Measurements from ENCODE around the gene FBF1. TPM values are rescaled to one million over a fixed set of nuclear protein-coding genes. Genes with fewer than 3 reads are reported as not detected.

FBF1 gene
- total RNA-seq, 1 experiment from 2014 or later: 17.9 TPM

DNA sequence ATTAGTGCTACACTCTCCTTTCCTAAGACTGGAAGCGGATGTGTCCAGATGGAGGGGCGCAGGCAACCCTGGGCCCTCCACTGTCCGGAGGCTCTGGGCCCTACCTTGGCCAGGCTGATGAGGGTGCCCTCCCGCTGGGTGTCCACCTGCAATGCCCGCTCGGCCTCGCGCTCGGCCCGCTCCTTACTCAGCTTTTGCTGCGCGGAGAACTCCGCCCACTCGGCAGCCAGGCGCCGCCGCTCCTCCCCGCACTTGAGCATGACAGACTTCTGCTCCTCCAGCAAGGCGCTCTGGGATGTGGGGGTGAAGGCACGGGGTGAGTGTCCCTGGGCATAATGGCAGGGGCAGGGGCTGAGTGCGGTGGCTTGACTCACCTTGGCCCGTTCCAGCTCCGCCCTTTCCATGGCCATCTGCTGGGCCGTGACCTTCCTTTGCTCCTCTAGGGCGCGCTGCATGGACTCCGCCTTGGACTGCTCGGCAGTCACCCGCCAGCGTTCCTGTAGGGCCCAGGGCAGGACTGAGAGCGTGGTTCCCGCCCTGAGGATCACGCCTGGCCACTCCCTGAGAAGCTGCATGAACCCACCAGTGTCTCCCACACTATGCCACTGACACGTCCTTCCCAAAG lies 26.1 kb downstream of the FBF1 start:
- H3K36me3 ChIP-seq (replicated peaks; ENCODE audit: control insufficient read depth, insufficient read depth, low read length): peaks cover 3% of the 10 kb centered on the region
- peak; percentile 84 for DNase-seq
- no peak overlapping the region for H3K4me3 ChIP-seq (ENCODE audit: insufficient read depth, low read depth, low read length)
- no peaks in the 10 kb centered on the region for H3K27me3 ChIP-seq (ENCODE audit: control insufficient read depth, insufficient read depth, low read length)

DNA sequence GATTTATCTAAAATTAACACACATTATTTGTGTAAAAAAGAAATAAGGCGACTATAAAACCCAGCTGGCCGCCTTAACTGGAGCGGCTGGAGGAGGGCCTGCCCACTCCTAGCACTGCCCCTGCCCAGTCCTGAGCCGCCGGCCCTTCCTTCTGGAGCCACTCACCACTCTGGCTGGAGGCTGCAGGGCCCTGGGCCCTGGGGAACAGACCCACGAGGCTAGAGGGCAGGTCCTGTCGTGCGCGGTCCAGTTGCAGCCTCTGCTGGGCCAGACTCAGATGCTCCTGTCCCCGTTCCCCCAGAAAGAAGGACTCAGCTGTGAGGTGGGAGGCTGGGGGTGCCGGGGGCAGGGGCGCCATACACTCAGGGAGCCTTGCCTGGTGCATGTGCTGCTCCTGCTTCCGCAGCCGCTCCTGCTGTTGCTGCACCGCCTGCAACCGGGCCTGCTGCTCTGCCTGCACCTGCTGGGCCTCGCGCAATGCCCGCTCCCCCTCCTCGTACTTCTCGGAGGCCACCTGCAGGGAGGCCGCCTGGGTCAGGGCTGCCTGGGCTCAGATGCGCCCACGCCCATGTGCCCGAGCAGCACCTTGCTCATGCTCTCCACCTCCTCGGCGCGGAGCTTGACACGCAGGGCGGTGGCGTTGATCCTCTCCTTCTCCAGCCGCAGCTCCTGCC lies 27.2 kb downstream of the FBF1 start:
- peak; percentile 54 for DNase-seq
- Histone ChIP-seq H3K4me3 (ENCODE audit: insufficient read depth, low read depth, low read length) (no peak overlapping the region), H3K36me3 (replicated peaks; ENCODE audit: control insufficient read depth, insufficient read depth, low read length) (peaks cover 2% of the 10 kb centered on the region), H3K27me3 (ENCODE audit: control insufficient read depth, insufficient read depth, low read length) (no peaks in the 10 kb centered on the region)

DNA sequence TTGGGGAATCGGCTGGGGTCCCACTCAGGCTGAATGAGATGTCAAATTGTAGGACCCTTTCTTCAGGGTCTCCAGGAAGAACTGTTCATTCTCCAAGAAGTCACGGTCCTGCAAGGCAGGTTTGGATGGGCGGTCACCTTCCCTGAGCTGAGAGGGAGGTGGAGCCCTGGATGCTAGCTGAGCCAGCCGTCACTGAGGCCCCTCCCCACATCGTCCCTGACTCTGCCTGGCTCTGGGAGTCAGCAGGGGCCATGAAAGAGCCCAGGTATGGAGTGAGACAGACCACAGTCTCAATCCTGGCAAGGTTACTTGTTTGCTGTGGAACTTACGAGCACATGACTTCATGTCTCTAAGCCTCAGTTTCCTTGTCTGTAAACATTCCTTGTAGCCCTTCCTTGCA lies 30.1 kb downstream of the FBF1 start:
- no peak overlapping the region for H3K4me3 ChIP-seq (ENCODE audit: insufficient read depth, low read depth, low read length)
- peaks cover 2% of the 10 kb centered on the region for H3K36me3 ChIP-seq (replicated peaks; ENCODE audit: control insufficient read depth, insufficient read depth, low read length)
- H3K27me3 ChIP-seq (ENCODE audit: control insufficient read depth, insufficient read depth, low read length): no peaks in the 10 kb centered on the region
- DNase-seq: peak; percentile 76

DNA sequence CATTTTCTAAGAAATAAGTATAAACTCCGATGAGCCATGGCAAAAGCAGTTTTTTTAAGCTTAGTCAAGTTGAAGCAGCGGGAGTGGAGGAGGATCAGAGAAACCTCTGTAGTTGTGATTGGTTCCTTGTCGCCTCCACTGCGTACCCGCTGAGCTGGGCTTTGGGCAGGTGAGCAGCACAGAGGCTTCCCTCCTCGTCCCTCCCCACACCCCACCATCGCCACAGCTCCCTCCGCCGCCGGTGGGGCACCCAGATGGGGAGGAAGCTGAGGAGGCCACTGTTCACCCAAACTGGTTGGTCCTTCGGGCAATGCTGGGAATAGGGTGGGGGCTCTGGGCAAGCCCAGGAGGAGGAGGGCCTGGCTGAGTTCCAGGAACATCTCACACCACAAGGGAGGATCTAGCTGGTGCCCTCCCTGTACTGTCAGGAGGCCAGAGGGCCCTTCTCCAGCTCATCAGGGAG lies 31.0 kb downstream of the FBF1 start:
- DNase-seq: no peak
- Histone ChIP-seq H3K27me3 (ENCODE audit: control insufficient read depth, insufficient read depth, low read length) (no peaks in the 10 kb centered on the region), H3K36me3 (replicated peaks; ENCODE audit: control insufficient read depth, insufficient read depth, low read length) (peaks cover 2% of the 10 kb centered on the region), H3K4me3 (ENCODE audit: insufficient read depth, low read depth, low read length) (no peak overlapping the region)

DNA sequence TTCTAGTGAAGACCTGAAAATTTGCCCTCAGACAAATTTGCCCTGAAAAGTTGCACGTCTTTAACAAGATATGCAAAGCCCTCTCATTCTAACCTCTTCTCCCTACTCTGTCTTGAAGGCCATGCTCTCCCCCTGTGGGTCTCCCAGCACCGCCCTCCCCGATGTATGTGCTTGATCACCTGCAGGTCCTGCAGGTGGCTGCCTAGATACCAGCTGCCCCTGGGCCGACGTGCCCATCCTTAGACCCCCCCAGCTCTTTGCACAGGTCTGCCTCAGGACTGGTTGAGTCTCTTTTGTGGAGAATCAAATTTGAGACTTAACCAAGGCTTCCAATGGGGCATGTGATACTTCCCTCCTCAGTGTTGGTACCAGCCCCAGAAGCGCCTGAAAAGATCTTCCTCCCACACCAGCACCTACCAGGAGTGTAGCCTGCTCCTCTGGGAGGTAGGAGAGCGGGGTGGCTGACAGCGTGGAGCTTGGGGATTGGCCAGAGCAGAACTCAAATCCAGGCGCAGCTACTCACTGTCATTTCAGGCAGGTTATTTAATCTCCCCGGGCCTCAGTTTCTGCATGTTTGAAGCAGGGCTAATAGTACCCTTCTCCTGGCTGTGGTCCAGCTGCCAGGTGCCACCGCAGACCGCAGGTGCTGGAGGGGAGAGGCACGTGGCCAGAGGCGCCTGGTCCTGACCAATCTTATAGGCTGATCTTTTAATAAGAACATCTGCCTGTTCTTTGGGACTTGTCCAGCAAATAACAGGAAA lies 31.6 kb downstream of the FBF1 start:
- Histone ChIP-seq H3K4me3 (ENCODE audit: insufficient read depth, low read depth, low read length) (no peak overlapping the region), H3K36me3 (replicated peaks; ENCODE audit: control insufficient read depth, insufficient read depth, low read length) (peaks cover 2% of the 10 kb centered on the region), H3K27me3 (ENCODE audit: control insufficient read depth, insufficient read depth, low read length) (no peaks in the 10 kb centered on the region)
- DNase-seq: no peak

DNA sequence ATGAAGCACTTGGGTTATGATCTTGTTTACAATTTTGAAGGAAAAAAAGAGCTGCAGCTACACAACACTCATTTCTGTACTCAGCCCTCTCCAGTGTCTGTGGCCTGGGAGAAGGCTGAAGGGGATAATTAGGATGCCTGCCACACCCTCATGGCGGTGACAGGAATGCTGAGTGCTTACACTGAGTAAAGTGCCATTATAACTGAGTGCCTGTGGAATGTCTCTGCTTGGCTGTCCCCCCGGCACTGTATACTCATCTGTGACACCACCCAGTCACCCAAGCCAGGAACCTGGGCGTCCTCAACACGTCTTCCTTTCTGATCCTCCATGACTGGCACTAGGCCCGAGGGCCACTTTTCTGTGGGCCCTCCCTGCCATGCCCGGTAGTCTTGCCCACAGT lies 32.6 kb downstream of the FBF1 start:
- Histone ChIP-seq H3K27me3 (ENCODE audit: control insufficient read depth, insufficient read depth, low read length) (no peaks in the 10 kb centered on the region), H3K36me3 (replicated peaks; ENCODE audit: control insufficient read depth, insufficient read depth, low read length) (peaks cover 2% of the 10 kb centered on the region)
- no peak for DNase-seq

DNA sequence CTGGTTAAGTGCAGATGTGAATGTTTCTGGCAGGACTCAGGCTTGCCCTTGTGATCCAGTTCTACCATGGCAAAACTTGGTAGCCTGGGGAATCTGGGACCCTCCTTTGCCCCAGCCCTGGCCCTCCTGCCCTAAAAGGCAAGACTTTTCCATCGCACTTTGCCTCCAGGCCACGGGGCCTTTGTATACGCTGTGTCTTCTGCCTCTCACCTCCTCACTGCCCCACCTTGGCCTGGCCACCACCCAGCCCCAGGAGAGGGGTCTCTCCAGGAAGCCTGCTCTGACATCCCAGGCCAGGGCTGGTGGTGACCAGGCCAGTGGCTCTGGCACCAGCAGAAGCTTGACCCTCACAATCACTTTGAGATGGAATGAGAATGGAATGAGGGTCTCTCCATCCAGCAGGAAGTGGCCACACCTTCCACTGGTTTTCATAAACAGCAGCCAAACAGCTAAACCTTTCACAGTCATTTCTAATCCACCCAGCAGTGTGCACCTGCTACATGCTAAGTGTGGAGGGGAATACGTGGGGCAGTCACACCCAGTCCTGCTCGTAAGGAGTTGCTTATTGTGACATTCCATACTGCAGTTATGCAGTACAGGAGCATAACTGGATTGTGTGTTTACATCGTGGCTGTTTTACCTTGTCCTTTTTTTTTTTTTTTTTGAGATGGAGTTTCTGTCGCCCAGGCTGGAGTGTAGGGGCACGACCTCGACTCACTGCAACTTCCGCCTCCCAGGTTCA lies 34.5 kb downstream of the FBF1 start:
- Histone ChIP-seq H3K36me3 (replicated peaks; ENCODE audit: control insufficient read depth, insufficient read depth, low read length) (peaks cover 8% of the 10 kb centered on the region), H3K4me3 (ENCODE audit: insufficient read depth, low read depth, low read length) (no peak overlapping the region), H3K27me3 (ENCODE audit: control insufficient read depth, insufficient read depth, low read length) (no peaks in the 10 kb centered on the region)
- no peak for DNase-seq

More for the DNA sequence above, 32.6 kb downstream of the FBF1 start:
- no peak overlapping the region for H3K4me3 ChIP-seq (ENCODE audit: insufficient read depth, low read depth, low read length)

DNA sequence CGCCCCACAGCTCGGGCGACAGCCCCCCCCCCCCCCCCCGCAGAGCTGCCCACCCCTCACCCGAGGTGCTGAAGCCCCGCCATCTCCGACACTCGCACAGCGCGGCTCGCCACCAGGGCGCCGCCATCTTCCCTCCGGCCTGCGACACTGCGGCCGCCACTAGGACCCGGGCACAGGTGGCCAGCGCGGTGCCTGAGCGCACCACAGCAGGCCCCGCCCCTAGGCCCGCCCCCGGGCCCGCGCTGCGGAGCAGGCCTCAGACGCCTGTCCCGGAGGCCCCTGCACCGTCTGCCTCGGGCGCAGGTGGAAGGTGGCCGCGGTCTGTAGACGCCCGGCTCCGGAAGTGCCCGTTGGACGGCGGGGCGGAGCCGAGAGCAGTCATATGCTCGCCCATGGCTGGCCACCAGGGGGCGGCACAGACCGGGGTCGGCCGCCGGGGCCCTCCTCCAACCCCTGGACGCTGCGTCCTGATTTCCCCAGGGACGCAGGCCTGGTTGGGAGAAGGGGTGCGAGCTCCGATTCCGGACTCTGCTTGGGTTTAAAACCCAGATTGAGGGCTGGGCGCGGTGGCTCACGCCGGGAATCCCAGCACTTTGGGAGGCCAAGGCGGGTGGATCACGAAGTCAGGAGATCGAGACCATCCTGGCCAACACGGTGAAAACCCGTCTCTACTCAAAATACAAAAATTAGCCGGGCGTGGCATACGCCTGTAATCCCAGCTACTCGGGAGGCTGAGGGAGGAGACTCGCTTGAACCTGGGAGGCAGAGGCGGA lies 35.9 kb downstream of the FBF1 start, which contains the start of gene MRPL38:
MRPL38 (minus strand) TSS at position 136 of the 773 bp plus-strand sequence; CDS start at position 127, 9 bp downstream.
- Histone ChIP-seq H3K4me3 (ENCODE audit: insufficient read depth, low read depth, low read length) (peak within 1 kb of the TSS; percentile 84), H3K36me3 (replicated peaks; ENCODE audit: control insufficient read depth, insufficient read depth, low read length) (peaks cover 14% of the 10 kb centered on the region), H3K27me3 (ENCODE audit: control insufficient read depth, insufficient read depth, low read length) (no peaks in the 10 kb centered on the region)
- peak; percentile 99 for DNase-seq

DNA sequence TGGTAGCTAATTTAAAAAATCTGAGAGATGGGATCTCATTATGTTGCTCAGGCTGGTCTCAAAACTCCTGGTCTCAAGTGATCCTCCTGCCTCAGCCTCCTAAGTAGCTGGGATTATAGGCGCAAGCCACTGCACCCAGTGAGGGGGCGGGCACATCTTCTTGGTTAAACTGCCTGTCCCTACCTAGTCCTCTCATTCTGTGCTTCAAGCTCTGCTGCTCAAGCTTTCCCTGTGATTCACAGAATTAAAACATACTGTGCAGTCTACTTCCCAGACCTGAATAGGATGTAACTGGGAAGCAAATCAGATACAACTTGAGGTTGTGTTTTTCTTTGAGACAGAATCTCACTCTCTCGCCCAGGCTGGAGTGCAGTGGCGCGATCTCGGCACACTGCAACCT lies 38.4 kb downstream of the FBF1 start:
- DNase-seq: no peak
- Histone ChIP-seq H3K4me3 (ENCODE audit: insufficient read depth, low read depth, low read length) (no peak overlapping the region), H3K27me3 (ENCODE audit: control insufficient read depth, insufficient read depth, low read length) (no peaks in the 10 kb centered on the region), H3K36me3 (replicated peaks; ENCODE audit: control insufficient read depth, insufficient read depth, low read length) (peaks cover 23% of the 10 kb centered on the region)

DNA sequence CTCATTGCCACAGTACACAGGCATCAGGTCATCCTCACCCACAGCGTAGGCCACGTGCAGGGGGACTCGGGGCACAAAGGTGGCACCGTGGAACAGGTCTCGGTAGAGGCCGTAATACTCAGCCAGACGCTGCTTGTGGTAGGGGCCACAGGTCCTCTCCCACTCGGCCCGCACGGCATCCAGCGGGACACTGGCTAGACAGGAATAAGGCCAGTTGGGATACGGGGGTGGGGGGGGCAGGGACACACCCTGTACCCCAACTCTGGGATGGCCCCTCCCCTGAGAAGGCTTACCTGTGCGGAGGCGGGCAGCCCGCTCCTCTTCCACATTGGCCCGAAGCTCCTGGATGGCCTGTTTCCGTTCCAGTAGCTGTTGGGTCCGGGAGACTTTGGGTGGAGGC lies 39.1 kb downstream of the FBF1 start:
- H3K36me3 ChIP-seq (replicated peaks; ENCODE audit: control insufficient read depth, insufficient read depth, low read length): peaks cover 23% of the 10 kb centered on the region
- no peaks in the 10 kb centered on the region for H3K27me3 ChIP-seq (ENCODE audit: control insufficient read depth, insufficient read depth, low read length)
- H3K4me3 ChIP-seq (ENCODE audit: insufficient read depth, low read depth, low read length): no peak overlapping the region
- no peak for DNase-seq

DNA sequence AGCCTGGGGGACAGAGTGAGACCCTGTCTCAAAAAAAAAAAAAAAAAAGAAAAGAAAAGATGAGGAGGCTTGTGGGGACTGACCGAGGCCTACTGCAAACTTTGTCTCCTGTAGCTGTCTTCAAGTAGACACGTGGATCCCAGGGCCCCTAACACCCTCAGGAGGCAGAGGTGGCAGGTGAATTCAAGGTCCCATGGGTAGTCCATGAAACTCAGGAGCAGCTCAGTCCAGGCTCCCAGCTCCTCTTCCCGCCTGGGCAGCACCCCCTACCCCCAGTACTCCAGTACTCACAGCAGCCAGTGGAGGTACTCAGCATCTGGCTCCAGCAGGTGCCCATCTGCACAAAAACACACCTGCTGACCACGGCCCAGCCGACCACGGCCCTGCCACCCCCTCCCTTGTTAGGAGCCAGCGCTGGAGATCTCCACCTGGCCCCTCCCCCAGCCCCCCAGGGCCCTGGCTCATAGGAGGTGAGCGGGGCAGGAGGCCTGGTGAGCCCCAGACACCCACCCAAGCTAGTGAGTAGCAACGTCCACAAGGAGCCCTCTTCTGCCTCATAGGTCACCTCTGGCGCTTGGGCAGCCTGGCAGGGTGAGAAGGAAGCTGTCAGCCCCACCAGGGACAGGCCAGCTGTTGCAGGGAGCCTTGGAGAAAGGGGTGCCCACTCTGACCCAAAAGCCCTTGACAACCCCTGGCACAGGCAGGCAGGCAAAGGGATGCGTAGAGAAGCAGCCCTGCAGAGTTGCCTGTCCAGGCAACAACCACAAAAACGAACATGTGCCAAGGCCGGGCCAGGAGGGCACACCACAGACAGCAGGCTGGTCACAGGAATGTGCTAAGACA lies 39.9 kb downstream of the FBF1 start:
- DNase-seq: no peak
- Histone ChIP-seq H3K4me3 (ENCODE audit: insufficient read depth, low read depth, low read length) (no peak overlapping the region), H3K27me3 (ENCODE audit: control insufficient read depth, insufficient read depth, low read length) (no peaks in the 10 kb centered on the region), H3K36me3 (replicated peaks; ENCODE audit: control insufficient read depth, insufficient read depth, low read length) (peaks cover 23% of the 10 kb centered on the region)

DNA sequence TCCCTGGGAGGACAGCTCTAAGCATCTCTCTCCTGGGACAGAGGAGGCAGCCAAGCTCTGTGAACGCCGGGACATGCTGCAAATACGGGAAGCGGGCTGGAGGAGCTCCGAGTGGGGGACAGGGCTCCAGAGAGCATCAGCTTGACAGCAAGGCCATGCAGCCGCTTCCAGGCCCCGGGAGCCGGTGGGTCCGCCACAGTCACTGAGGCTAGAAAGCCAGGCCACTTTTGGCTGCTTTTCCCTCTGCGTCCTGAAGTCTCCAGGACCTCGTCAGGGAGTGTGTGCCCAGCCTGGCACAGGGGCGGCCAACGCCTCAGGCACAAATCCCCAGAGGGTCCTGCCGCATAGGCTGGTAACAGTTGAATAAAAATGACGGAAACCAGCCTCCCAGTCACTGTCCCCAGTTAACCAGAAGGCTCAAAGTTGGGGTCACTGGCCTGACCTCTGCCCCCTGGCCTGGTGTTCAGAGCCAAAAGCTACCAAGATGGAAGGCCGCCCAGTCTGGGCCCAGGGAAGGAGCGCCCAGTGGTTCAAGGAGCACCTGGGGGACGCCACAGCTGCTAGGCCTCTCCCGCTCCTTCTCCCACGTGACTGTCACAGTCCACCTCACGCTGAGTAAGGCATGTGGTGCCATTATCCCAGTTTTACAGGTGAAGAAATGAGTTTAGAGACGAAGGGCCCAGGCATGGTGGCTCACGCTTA lies 40.9 kb downstream of the FBF1 start:
- peaks cover 23% of the 10 kb centered on the region for H3K36me3 ChIP-seq (replicated peaks; ENCODE audit: control insufficient read depth, insufficient read depth, low read length)
- H3K4me3 ChIP-seq (ENCODE audit: insufficient read depth, low read depth, low read length): no peak overlapping the region
- no peak for DNase-seq
- no peaks in the 10 kb centered on the region for H3K27me3 ChIP-seq (ENCODE audit: control insufficient read depth, insufficient read depth, low read length)

DNA sequence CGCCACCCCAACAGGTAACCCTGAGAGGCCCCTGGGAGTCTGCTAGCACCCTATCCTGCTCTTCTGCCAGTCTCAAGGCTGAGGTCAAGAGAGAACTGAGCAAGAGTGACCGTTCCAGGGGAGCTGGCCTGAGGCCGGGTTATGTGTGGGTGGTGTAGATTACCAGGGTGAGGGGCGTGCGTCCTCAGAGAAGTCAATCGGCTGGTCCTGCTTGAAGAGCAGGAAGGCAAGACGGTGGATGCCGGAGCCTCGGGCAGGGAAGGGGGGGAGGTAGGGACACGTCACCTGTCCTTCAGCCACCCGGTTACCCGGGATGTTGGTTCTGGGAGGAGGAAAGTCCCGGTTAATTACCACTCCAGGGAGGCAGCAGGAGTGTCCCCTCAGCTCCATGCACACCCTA lies 41.5 kb downstream of the FBF1 start:
- Histone ChIP-seq H3K36me3 (replicated peaks; ENCODE audit: control insufficient read depth, insufficient read depth, low read length) (peaks cover 23% of the 10 kb centered on the region), H3K27me3 (ENCODE audit: control insufficient read depth, insufficient read depth, low read length) (no peaks in the 10 kb centered on the region), H3K4me3 (ENCODE audit: insufficient read depth, low read depth, low read length) (no peak overlapping the region)
- DNase-seq: no peak

Measured in H7 (cell line).